Medulla oblongata (tissue), 1 donor: ENCODE measurements around the gene SLC25A13.
"Not testable (repeated sequence)": the region's sequence is repeated elsewhere in the genome, so short reads cannot be mapped to it uniquely, and the experiment has no call there.

ENCODE experiments used
- DNase-seq: peaks from one replicate; pipeline ENCODE4 v3.0.0-alpha.2; 2015; ENCODE audit errors: extremely low spot score

Gene SLC25A13

GRCh38 chr7:96161897-96162296 lies 160.0 kb downstream of the SLC25A13 start:
- DNase-seq = no peak

- DNase-seq = no peak
Observed at GRCh38 chr7:96157856-96158255, 164.0 kb downstream of the SLC25A13 start.

GRCh38 chr7:96154506-96154905 lies 167.4 kb downstream of the SLC25A13 start:
- not testable (repeated sequence) for DNase-seq

GRCh38 chr7:96152706-96153105 lies 169.2 kb downstream of the SLC25A13 start:
- DNase-seq = no peak

GRCh38 chr7:96151889-96152288 lies 170.0 kb downstream of the SLC25A13 start:
- no peak for DNase-seq

GRCh38 chr7:96144260-96144526 lies 177.7 kb downstream of the SLC25A13 start:
- no peak for DNase-seq

- DNase-seq = no peak
Observed at GRCh38 chr7:96143495-96144259, 178.2 kb downstream of the SLC25A13 start.

- no peak for DNase-seq
Observed at GRCh38 chr7:96136600-96137239, 185.2 kb downstream of the SLC25A13 start.

- DNase-seq = no peak
Observed at GRCh38 chr7:96135241-96135640, 186.7 kb downstream of the SLC25A13 start.

GRCh38 chr7:96131525-96131924 lies 190.4 kb downstream of the SLC25A13 start:
- DNase-seq = no peak

- DNase-seq = no peak
Observed at GRCh38 chr7:96127746-96128145, 194.2 kb downstream of the SLC25A13 start.

GRCh38 chr7:96126382-96126781 lies 195.5 kb downstream of the SLC25A13 start:
- no peak for DNase-seq

- no peak for DNase-seq
Observed at GRCh38 chr7:96122746-96123145, 199.2 kb downstream of the SLC25A13 start.

- no peak for DNase-seq
Observed at GRCh38 chr7:96121752-96122151, 200.1 kb downstream of the SLC25A13 start.

- no peak for DNase-seq
Observed at GRCh38 chr7:96120445-96121225, 201.3 kb downstream of the SLC25A13 start.

GRCh38 chr7:96118449-96119001 lies 203.4 kb downstream of the SLC25A13 start:
- DNase-seq = no peak

- DNase-seq = no peak
Observed at GRCh38 chr7:96116173-96116572, 205.7 kb downstream of the SLC25A13 start.

- no peak for DNase-seq
Observed at GRCh38 chr7:96114190-96114589, 207.7 kb downstream of the SLC25A13 start.

- no peak for DNase-seq
Observed at GRCh38 chr7:96111405-96111804, 210.5 kb downstream of the SLC25A13 start.

- DNase-seq = no peak
Observed at GRCh38 chr7:96104984-96105383, 216.9 kb downstream of the SLC25A13 start.

GRCh38 chr7:96102096-96102811 lies 219.6 kb downstream of the SLC25A13 start:
- DNase-seq = no peak

GRCh38 chr7:96100737-96101136 lies 221.2 kb downstream of the SLC25A13 start:
- DNase-seq = no peak
